HAP-1 (cell line): ENCODE results near the gene QRFP.

Experiments used
- DNase-seq, 2 experiments: peaks; one replicate each; pipeline ENCODE4 v3.0.0-alpha.2; 2016 to 2020; ENCODE audit warnings: low spot score in 2 of 2
- H3K27me3 ChIP-seq: fragments of 250-450 bp; sonication (Bioruptor Pico); 2 replicates; pipeline ENCODE4 v1.5.1; 2020; ENCODE audit warnings: low read depth, mild to moderate bottlenecking, moderate library complexity
- H3K36me3 ChIP-seq: fragments of 250-450 bp; sonication (Bioruptor Pico); replicated peaks from 2 replicates; pipeline ENCODE4 v1.5.1; 2020; ENCODE audit warnings: mild to moderate bottlenecking
- H3K4me1 ChIP-seq: fragments of 250-450 bp; sonication (Bioruptor Pico); 2 replicates; pipeline ENCODE4 v1.5.1; 2020; ENCODE audit warnings: mild to moderate bottlenecking
- H3K4me3 ChIP-seq: fragments of 250-450 bp; sonication (Bioruptor Pico); 2 replicates; pipeline ENCODE4 v1.5.1; 2020; ENCODE audit warnings: mild to moderate bottlenecking, moderate library complexity
- H3K9me3 ChIP-seq: fragments of 250-450 bp; sonication (Bioruptor Pico); 2 replicates; pipeline ENCODE4 v1.5.1; 2020; ENCODE audit warnings: mild to moderate bottlenecking, moderate library complexity
- in situ Hi-C: fragments of 300-500 bp; cut with MboI; formaldehyde crosslinking; loops from 3 replicates; pipeline ENCODE4 v1.14.3; 2020; ENCODE audit warnings: low sequenced_read_pairs, inconsistent platforms, mixed read lengths

The QRFP gene

GRCh38 chr9:130937146-130938076 lies 40.8 kb upstream of the QRFP start:
- no peaks in the 10 kb centered on the region for H3K9me3 ChIP-seq
- H3K27me3 ChIP-seq, result peaks cover 65% of the 10 kb centered on the region
- no peak overlapping the region for H3K4me3 ChIP-seq
- H3K36me3 ChIP-seq, result no peaks in the 10 kb centered on the region
- H3K4me1 ChIP-seq, result no peaks in the 10 kb centered on the region
- in situ Hi-C loops, result no loop called here
- DNase-seq, result no peak

GRCh38 chr9:130936285-130937117 lies 39.9 kb upstream of the QRFP start:
- H3K27me3 ChIP-seq, result peaks cover 57% of the 10 kb centered on the region
- no peaks in the 10 kb centered on the region for H3K4me1 ChIP-seq
- DNase-seq, result no peak

GRCh38 chr9:130935648-130936271 lies 39.1 kb upstream of the QRFP start:
- no peaks in the 10 kb centered on the region for H3K4me1 ChIP-seq
- H3K36me3 ChIP-seq, result no peaks in the 10 kb centered on the region
- H3K27me3 ChIP-seq, result peaks cover 50% of the 10 kb centered on the region
- no peak overlapping the region for H3K4me3 ChIP-seq
- in situ Hi-C loops, result no loop called here
- no peak for DNase-seq
- no peaks in the 10 kb centered on the region for H3K9me3 ChIP-seq

More at GRCh38 chr9:130936285-130937117, 39.9 kb upstream of the QRFP start:
- Histone ChIP-seq H3K9me3 (no peaks in the 10 kb centered on the region), H3K36me3 (no peaks in the 10 kb centered on the region), H3K4me3 (no peak overlapping the region)
- in situ Hi-C loops, result no loop called here

DNA sequence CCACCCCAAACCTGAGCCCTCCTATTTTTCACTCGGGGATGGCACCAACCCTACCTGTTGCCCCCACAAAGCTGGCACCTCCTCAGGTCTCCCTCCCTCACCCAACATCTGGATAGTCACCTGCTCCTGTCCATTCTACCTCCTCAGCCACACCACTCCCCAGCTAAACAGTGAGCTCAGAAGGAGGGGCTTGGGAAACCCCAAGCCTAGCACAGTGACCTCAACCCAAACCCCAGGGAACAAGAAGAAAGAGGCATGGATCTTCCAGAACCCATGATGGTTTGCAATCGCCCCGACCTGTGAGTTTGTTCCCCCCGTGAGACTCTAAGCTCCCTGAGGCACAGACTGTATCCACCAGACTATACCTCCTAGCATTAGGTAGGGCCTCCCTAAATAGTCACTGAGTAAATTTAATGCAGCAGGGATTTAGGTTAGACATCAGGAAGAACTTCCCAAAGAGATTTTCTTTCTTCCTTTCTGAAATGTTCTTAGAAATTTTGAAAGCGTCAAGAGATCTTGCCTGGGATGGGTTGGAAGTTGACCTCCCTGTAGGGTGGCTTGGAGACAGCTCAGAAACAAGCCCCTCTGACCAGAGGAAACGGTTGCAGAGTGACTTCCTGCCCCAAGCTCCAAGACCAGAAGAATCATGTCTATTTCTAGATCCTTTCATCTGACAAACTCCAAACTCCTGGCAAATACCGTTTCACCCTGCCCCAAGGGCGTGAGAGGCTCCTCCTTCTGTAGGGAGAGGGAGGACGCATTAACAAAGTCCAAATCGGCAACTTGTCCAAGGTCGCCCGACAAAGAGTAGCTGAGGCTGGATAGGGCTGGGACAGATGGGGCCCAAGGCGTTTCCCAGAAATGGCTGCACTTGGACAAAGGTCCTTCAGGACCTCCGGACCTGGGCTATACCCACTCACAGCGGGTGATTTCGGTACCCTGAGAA lies 38.4 kb upstream of the QRFP start:
- H3K9me3 ChIP-seq, result no peaks in the 10 kb centered on the region
- in situ Hi-C loops, result no loop called here
- H3K36me3 ChIP-seq, result no peaks in the 10 kb centered on the region
- no peak for DNase-seq
- H3K4me3 ChIP-seq, result no peak overlapping the region
- H3K27me3 ChIP-seq, result peaks cover 42% of the 10 kb centered on the region
- no peaks in the 10 kb centered on the region for H3K4me1 ChIP-seq

GRCh38 chr9:130934246-130934645 lies 37.6 kb upstream of the QRFP start:
- peaks cover 38% of the 10 kb centered on the region for H3K27me3 ChIP-seq
- H3K4me1 ChIP-seq, result no peaks in the 10 kb centered on the region
- H3K36me3 ChIP-seq, result no peaks in the 10 kb centered on the region
- H3K4me3 ChIP-seq, result no peak overlapping the region
- in situ Hi-C loops, result no loop called here
- no peaks in the 10 kb centered on the region for H3K9me3 ChIP-seq
- DNase-seq, result no peak

GRCh38 chr9:130933114-130934046 lies 36.8 kb upstream of the QRFP start:
- Histone ChIP-seq H3K9me3 (no peaks in the 10 kb centered on the region), H3K36me3 (no peaks in the 10 kb centered on the region), H3K4me3 (no peak overlapping the region), H3K27me3 (peaks cover 32% of the 10 kb centered on the region), H3K4me1 (no peaks in the 10 kb centered on the region)
- no peak for DNase-seq
- in situ Hi-C loops, result no loop called here

DNA sequence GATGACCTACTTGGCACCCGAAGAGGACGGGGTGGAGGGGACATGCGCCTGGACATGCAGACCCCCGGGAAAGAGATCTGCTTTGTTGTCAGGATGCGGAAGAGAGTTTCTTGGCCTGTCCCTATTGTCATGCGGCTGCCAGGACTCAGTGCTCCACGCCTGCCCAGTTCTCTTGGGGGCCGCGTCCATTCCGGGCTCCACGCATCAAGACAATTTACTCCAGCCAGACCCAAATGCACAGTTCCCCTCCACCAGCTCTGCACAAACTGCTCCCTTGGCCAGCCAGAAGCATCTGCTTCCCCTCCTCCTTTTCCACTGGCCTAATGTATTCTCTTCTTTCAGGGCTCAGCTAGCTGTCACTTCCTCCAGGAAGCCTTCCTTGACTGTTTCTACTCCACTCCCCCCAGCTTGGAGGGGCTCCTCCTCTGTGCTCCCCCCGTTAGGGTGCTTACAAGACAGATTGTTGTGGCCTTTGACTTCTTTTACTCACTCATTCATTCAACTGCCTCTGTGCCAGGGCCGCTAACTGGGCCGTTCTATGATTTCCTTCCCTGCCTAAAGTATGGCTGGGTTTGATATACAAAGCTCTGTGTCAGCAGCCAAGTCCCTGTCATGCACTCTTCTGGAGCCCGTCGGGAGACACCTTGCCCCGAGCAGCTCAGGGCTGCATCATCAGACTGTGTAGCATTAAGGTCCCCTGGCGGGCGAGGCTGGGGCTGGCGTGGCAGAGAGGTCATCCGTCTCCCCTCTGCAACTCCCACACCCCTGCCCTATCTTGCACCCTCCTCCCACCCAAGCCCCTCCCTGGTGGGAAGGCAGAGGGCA lies 35.9 kb upstream of the QRFP start:
- in situ Hi-C loops, result no loop called here
- DNase-seq, result no peak
- H3K9me3 ChIP-seq, result no peaks in the 10 kb centered on the region
- no peak overlapping the region for H3K4me3 ChIP-seq
- no peaks in the 10 kb centered on the region for H3K4me1 ChIP-seq
- no peaks in the 10 kb centered on the region for H3K36me3 ChIP-seq
- H3K27me3 ChIP-seq, result peaks cover 24% of the 10 kb centered on the region

- Histone ChIP-seq H3K36me3 (no peaks in the 10 kb centered on the region), H3K4me3 (no peak overlapping the region), H3K9me3 (no peaks in the 10 kb centered on the region), H3K27me3 (peaks cover 24% of the 10 kb centered on the region), H3K4me1 (no peaks in the 10 kb centered on the region)
- DNase-seq, result no peak
- in situ Hi-C loops, result no loop called here
These were observed 35.1 kb upstream of the QRFP start for GRCh38 chr9:130931508-130932254.

- H3K4me1 ChIP-seq, result no peaks in the 10 kb centered on the region
- no peaks in the 10 kb centered on the region for H3K9me3 ChIP-seq
- peaks cover 23% of the 10 kb centered on the region for H3K27me3 ChIP-seq
- no peaks in the 10 kb centered on the region for H3K36me3 ChIP-seq
- DNase-seq, result no peak
- in situ Hi-C loops, result no loop called here
- H3K4me3 ChIP-seq, result no peak overlapping the region
These were observed 34.3 kb upstream of the QRFP start for GRCh38 chr9:130930804-130931349.

- H3K36me3 ChIP-seq, result no peaks in the 10 kb centered on the region
- H3K9me3 ChIP-seq, result no peaks in the 10 kb centered on the region
- no peak for DNase-seq
- in situ Hi-C loops, result no loop called here
- H3K4me3 ChIP-seq, result no peak overlapping the region
- peaks cover 23% of the 10 kb centered on the region for H3K27me3 ChIP-seq
- no peaks in the 10 kb centered on the region for H3K4me1 ChIP-seq
These were observed 33.7 kb upstream of the QRFP start for GRCh38 chr9:130930132-130930803.
